Caco-2 (cell line): ENCODE results near the gene STRA8. TPM values are rescaled to one million over a fixed set of nuclear protein-coding genes. Genes with fewer than 3 reads are reported as not detected.

Experiments
- BruUV-seq: library from RNA; stranded (reverse); fragments of 400-500 nt; replicated peaks from 2 replicates; lab custom pipeline; 2021; lab: Mats Ljungman, UMichigan
- CTCF ChIA-PET: fragments of 300-600 bp; sonication (Branson Sonifier 250); formaldehyde crosslinking; loops from one replicate; lab custom pipeline; 2022; ENCODE audit warnings: antibody characterized with exemption; lab: Charles Lee
- POLR2A ChIA-PET: fragments of 300-600 bp; sonication (Branson Sonifier 250); formaldehyde crosslinking; loops from one replicate; lab custom pipeline; 2022; ENCODE audit warnings: antibody characterized with exemption; lab: Charles Lee
- DNase-seq, 2 experiments: peaks; one replicate each; pipeline versions ENCODE4 v3.0.0 to v3.0.0-alpha.2; 2020 to 2022
- H3K27me3 ChIP-seq: replicated peaks from 2 replicates; pipeline ENCODE4 v1.6.0; 2011; ENCODE audit warnings: low read length; ENCODE audit not compliant: control insufficient read depth, insufficient read depth
- H3K36me3 ChIP-seq: 2 replicates; pipeline ENCODE4 v1.5.1; 2011; ENCODE audit warnings: low read length; ENCODE audit not compliant: control insufficient read depth, insufficient read depth
- H3K4me1 ChIP-seq: fragments of 250-450 bp; sonication (Bioruptor Pico); 2 replicates; pipeline ENCODE4 v1.5.1; 2020; ENCODE audit warnings: mild to moderate bottlenecking
- H3K4me3 ChIP-seq: 2 replicates; pipeline ENCODE4 v1.5.1; 2011; ENCODE audit warnings: low read depth, mild to moderate bottlenecking, control low read depth, low read length
- H3K9me3 ChIP-seq: fragments of 250-450 bp; sonication (Bioruptor Pico); 2 replicates; pipeline ENCODE4 v1.5.1; 2020; ENCODE audit warnings: mild to moderate bottlenecking, moderate library complexity
- H3K27ac Mint-ChIP-seq: one replicate; pipeline ENCODE4 v1.8.0; 2022; ENCODE audit warnings: mixed read lengths; ENCODE audit not compliant: unreplicated experiment
- H3K27me3 Mint-ChIP-seq: one replicate; pipeline ENCODE4 v1.8.0; 2022; ENCODE audit warnings: mixed read lengths; ENCODE audit not compliant: insufficient read depth, unreplicated experiment
- H3K36me3 Mint-ChIP-seq: one replicate; pipeline ENCODE4 v1.8.0; 2022; ENCODE audit warnings: mild to moderate bottlenecking, mixed read lengths; ENCODE audit not compliant: insufficient read depth, unreplicated experiment
- H3K4me1 Mint-ChIP-seq: one replicate; pipeline ENCODE4 v1.8.0; 2022; ENCODE audit warnings: low read depth, mixed read lengths; ENCODE audit not compliant: unreplicated experiment
- H3K4me3 Mint-ChIP-seq: one replicate; pipeline ENCODE4 v1.8.0; 2022; ENCODE audit warnings: mild to moderate bottlenecking, moderate library complexity, mixed read lengths; ENCODE audit not compliant: unreplicated experiment
- H3K9me3 Mint-ChIP-seq: one replicate; pipeline ENCODE4 v1.8.0; 2022; ENCODE audit warnings: mixed read lengths; ENCODE audit not compliant: unreplicated experiment
- intact Hi-C: fragments of 100-400 bp; cut with micrococcal nuclease; formaldehyde crosslinking; loops from one replicate; pipeline ENCODE4 v1.10.0; 2022; ENCODE audit not compliant: unreplicated experiment
- total RNA-seq: library from RNA; stranded (reverse); gene quantifications from 2 replicates; pipeline ENCODE4 v1.2.3, GENCODE V29; 2022
- TF ChIP-seq, protein P1 (sequence below), 2 experiments: fragments of 200-600 bp in 1 of 2; IDR thresholded peaks; 1 replicate in 1 of 2; 2 replicates in 1 of 2; pipeline versions ENCODE4 v1.5.1 to v1.8.0; 2011 to 2022; ENCODE audit warnings: antibody characterized with exemption in 1 of 2, control low read depth in 1 of 2, inconsistent platforms in 1 of 2, low read depth in 1 of 2, low read length in 1 of 2, mild to moderate bottlenecking in 1 of 2, moderate library complexity in 1 of 2; ENCODE audit not compliant: insufficient read depth in 1 of 2, severe bottlenecking in 1 of 2, unreplicated experiment in 1 of 2

STRA8 gene
- total RNA-seq, 1 experiment from 2014 or later = not detected

DNA sequence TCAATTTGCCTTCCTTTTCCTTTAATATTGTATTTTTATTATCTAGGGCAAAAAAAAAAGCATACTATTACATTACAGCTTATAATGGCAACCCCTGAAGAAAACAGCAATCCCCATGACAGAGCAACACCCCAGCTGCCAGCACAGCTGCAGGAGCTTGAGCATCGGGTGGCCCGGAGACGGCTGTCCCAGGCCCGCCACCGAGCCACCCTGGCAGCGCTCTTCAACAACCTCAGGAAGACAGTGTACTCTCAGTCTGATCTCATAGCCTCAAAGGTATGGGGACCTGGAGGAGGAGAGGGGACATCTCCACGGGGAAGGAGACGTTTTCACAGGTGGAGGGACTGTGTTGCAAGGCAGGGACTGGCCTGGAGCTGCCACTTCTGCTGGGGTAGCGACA lies 6.8 kb downstream of the STRA8 start:
- BruUV-seq = no TSS peak
- H3K4me3 ChIP-seq = no peak overlapping the region
- Mint-ChIP-seq H3K27ac (no peak overlapping the region), H3K27me3 (peaks cover 2% of the 10 kb centered on the region), H3K4me3 (no peak overlapping the region), H3K36me3 (no peaks in the 10 kb centered on the region), H3K4me1 (no peaks in the 10 kb centered on the region), H3K9me3 (no peaks in the 10 kb centered on the region)
- ChIA-PET POLR2A (no interaction called here), CTCF (no interaction called here)
- no peaks in the 10 kb centered on the region for H3K27me3 ChIP-seq
- no peaks in the 10 kb centered on the region for H3K36me3 ChIP-seq
- no peaks in the 10 kb centered on the region for H3K9me3 ChIP-seq
- no peak for DNase-seq
- TF ChIP-seq, protein P1, sequence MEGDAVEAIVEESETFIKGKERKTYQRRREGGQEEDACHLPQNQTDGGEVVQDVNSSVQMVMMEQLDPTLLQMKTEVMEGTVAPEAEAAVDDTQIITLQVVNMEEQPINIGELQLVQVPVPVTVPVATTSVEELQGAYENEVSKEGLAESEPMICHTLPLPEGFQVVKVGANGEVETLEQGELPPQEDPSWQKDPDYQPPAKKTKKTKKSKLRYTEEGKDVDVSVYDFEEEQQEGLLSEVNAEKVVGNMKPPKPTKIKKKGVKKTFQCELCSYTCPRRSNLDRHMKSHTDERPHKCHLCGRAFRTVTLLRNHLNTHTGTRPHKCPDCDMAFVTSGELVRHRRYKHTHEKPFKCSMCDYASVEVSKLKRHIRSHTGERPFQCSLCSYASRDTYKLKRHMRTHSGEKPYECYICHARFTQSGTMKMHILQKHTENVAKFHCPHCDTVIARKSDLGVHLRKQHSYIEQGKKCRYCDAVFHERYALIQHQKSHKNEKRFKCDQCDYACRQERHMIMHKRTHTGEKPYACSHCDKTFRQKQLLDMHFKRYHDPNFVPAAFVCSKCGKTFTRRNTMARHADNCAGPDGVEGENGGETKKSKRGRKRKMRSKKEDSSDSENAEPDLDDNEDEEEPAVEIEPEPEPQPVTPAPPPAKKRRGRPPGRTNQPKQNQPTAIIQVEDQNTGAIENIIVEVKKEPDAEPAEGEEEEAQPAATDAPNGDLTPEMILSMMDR (IDR thresholded peaks at IDR 0.05; ENCODE audit: insufficient read depth in 1 of 2, low read depth in 1 of 2, low read length in 1 of 2, severe bottlenecking in 1 of 2, unreplicated experiment in 1 of 2) = no peak
- intact Hi-C loops = no loop called here
- no peaks in the 10 kb centered on the region for H3K4me1 ChIP-seq

DNA sequence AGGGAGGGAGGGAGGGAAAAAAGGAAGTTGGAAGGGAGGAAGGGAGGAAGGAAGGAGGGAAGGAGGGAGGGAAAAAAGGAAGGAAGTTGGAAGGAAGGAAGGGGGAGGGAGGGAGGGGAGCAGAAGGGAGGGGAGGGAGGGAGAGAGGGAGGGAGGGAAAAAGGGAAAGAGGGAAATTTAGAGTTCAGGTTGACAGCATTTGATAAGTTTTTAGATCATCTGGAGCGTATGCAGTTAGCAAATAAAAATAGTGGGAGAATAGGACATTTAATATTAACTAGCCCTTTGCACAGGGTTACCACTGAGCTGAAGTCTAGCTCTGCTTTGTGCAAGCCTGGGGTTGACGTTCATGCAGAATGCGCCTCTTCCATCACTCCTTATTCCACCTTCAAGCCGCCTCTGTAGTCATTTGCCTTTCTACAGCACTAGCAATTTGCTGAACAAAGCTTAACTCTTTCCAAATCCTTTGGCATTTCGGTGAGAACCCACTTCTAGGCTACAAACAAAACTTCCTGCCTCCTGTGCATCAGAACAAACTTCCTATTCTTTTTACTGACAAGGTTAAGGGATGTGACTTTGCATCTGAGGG lies 8.6 kb downstream of the STRA8 start:
- TF ChIP-seq, protein P1 (IDR thresholded peaks at IDR 0.05; ENCODE audit: insufficient read depth in 1 of 2, low read depth in 1 of 2, low read length in 1 of 2, severe bottlenecking in 1 of 2, unreplicated experiment in 1 of 2) = no peak
- H3K36me3 Mint-ChIP-seq = no peaks in the 10 kb centered on the region
- no peak overlapping the region for H3K4me3 ChIP-seq
- no peaks in the 10 kb centered on the region for H3K4me1 Mint-ChIP-seq
- no peaks in the 10 kb centered on the region; the same call in 1 of the 2 replicates for H3K4me1 ChIP-seq
- no peak overlapping the region for H3K4me3 Mint-ChIP-seq
- no TSS peak for BruUV-seq
- H3K36me3 ChIP-seq = no peaks in the 10 kb centered on the region
- H3K9me3 ChIP-seq = no peaks in the 10 kb centered on the region
- no peaks in the 10 kb centered on the region for H3K27me3 ChIP-seq
- H3K27ac Mint-ChIP-seq = no peak overlapping the region
- H3K9me3 Mint-ChIP-seq = no peaks in the 10 kb centered on the region
- CTCF ChIA-PET = no interaction called here
- intact Hi-C loops = no loop called here
- no peak for DNase-seq
- peaks cover 2% of the 10 kb centered on the region for H3K27me3 Mint-ChIP-seq
- POLR2A ChIA-PET = no interaction called here

DNA sequence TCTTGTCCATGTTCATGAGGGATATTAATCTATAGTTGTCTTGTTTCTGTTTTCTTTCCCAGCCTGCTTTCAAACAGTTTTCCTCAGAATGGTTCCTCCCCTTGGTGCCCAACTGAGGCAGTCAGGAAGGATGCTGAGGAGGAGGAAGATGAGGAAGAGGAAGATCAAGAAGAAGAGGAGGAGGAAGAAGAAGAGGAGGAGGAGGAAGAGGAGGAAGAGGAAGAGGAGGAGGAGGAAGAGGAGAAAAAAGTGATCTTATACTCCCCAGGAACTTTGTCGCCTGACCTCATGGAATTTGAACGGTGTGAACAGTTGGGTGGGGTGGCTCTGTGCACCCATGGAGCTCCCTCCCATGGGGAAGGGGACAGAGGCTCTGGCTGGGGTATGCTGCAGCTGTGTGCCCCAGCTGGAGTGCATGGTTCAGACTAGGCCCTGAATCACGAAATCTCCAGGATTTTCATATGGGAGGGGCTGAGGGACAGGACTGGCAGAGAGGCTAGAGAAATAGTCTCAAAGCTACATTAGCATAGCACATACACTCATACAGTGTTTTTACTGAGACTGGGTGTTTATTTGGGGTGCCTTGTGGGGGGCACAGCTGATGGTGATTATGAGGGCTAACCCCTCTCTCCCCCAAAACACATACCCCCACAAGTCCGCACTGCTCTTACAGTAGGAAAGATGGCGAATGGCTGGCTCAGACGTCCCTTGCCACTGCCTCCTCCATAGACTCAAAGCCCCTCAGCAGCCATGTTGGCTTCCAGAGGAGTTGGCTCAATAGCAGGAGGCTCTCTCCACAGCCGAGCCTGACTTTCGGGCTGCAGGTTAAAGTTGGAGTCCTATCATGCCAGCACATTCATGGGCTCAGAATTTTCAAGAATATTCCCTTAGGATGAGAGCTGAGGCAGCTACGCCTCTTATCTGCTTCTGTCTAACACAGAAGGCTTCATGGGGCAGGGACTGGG lies 11.9 kb downstream of the STRA8 start:
- TF ChIP-seq, protein P1 (IDR thresholded peaks at IDR 0.05; ENCODE audit: insufficient read depth in 1 of 2, low read depth in 1 of 2, low read length in 1 of 2, severe bottlenecking in 1 of 2, unreplicated experiment in 1 of 2) = no peak
- intact Hi-C loops = no loop called here
- H3K27me3 Mint-ChIP-seq = peaks cover 2% of the 10 kb centered on the region
- ChIA-PET CTCF (no interaction called here), POLR2A (no interaction called here)
- no peak overlapping the region for H3K4me3 Mint-ChIP-seq
- H3K9me3 Mint-ChIP-seq = no peaks in the 10 kb centered on the region
- peaks cover 14% of the 10 kb centered on the region; the same call in 1 of the 2 replicates for H3K4me1 ChIP-seq
- H3K36me3 Mint-ChIP-seq = no peaks in the 10 kb centered on the region
- H3K27ac Mint-ChIP-seq = no peak overlapping the region
- no peak overlapping the region for H3K4me3 ChIP-seq
- BruUV-seq = no TSS peak
- H3K27me3 ChIP-seq = no peaks in the 10 kb centered on the region
- no peaks in the 10 kb centered on the region for H3K36me3 ChIP-seq
- no peak for DNase-seq
- no peaks in the 10 kb centered on the region for H3K4me1 Mint-ChIP-seq
- no peaks in the 10 kb centered on the region for H3K9me3 ChIP-seq
